HG03457 (cell line): ENCODE data around the gene CCDC47.

Source experiments
- ATAC-seq: cut with Tn5 transposase; IDR thresholded peaks from one replicate; pipeline ENCODE4 v1.9.1; 2021; ENCODE audit warnings: moderate number of reproducible peaks; ENCODE audit not compliant: unreplicated experiment

Gene CCDC47

DNA sequence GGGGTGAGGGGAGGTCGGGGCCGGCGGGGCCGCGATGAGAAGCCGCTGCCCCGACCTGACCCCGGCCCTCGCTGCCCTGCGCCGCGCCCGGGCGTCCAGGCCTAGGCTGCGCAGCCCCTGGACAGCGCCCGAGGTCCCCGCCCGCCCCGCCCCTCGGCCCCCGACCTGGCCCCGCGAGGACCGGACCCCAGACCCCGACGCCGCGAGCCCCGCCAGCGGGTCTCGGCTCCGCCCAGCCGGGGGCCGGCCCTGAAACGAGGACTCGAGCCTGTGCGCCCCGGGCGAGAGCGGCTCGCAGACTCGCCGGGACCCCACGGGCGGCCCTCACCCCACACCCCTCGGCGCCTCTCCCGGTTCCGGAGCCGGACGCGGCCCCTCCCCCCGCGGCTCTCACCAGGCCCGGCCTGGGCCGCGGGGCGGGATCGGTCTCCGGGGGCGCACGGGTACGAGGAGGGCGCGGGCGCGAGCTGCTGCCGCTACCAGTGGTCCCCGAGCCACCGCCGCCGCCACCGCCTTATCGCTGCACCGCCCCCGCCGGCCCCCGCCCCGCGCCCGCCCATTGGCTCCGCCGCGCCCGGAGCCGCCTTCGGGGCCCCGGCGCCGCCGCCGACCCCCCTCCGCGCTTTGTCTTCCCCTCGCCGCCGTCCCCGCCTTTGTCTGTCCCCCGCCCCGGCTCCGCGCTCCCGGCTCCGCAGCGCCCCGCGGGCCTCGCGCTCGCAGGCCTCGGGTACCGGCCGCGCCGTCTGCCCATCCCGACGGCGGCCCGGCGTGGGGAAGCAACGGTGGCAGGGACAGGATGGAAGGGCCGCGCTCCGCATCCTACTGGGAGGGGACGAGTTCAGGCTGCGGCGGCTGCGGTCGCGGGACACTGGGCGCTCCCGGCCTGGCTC is 73.5 kb downstream of the CCDC47 start, which contains the start of gene LIMD2:
TSS of gene LIMD2 (minus strand) at position 488 of the 890 bp plus-strand sequence. CDS start 827 bp downstream, outside the sequence.
- ATAC-seq = no peak

DNA sequence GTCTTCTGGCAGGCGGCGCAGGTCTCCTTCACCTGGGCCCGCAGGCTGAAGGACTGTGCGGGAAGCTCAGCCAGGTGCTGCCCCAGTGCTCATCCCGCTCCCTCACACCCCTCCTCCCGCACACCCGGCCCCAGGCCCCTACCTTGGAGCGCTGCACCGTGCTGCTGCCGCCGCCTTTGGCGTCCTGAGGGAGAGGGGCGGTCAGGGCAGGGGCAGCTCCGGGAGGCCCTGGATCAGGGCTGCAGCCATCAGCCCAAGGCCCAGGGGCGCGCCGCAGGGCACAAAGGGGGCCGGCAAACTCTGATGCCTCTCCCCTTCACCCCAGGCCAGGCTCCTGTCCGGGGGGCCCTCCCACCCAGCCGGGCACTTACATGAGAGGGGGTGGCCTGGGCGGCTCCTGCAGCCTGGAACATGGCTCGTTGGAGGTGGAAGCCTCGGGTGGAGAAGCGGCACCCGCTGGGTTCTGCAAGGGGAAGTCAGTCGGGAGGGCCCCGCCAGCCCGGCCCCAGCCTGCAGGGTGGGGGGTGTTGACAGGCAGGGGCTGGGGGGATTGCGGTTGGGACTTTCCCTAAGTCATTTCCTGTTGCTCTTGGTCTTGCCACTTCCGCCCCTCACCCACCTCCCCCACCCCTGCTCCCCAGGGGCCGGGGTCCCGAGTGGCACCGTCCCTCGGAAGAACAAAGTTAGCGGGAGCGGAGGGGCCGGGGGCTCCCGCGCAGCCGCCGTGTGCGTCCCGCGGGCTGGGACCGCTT is 74.3 kb downstream of the CCDC47 start:
- ATAC-seq = no peak

GRCh38 chr17:63698381-63698885 is 75.0 kb downstream of the CCDC47 start:
- ATAC-seq = no peak

- ATAC-seq = peak; percentile 27
Observed at GRCh38 chr17:63697341-63698286, 75.8 kb downstream of the CCDC47 start.

DNA sequence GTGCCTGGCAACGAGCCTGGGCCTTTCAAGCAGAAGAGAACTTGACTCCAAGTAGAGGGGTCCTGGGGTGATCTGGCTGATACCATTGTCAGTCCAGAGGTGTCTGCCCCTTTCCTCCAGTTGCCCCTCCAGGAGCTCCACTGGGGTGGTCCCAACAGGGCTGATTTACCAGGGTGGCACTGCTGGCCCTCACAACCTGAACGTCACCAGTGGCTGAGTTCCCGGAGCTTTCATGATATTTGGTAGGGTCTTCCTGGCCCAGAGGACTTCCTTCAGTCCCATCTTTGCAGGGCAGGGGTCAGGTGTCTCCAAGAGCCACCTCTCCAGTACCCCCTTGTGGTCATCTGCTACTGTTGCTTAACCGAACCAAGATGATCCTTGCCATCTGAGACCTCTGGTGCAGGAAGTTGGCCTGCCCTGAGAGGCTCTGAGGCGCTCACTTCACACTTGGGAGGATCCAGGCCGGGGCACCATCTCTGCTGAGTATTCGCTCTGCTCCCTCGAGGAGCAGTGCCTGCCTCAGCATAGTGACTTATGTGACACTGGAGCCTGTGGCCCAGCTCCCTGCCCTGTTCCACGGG is 76.9 kb downstream of the CCDC47 start:
- no peak for ATAC-seq

DNA sequence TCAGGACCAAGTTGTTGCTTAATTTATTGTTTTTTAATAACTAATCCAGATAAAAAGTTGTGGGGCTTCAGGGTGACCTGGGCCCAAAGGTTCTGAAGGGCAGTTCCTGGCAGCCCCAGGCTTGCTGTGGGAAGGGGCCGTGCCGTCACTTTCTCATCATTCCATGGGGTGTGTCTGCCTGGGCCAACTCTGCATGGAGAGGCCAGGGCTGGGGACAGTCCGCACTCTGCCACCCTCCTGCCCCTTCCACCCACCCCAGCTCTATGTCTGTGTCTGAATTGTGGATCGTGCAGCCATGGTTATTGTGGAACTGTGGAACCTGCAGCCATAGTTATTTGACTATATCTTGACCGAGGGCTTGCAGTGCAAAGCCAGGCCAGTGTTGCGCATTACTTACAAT is 77.5 kb downstream of the CCDC47 start:
- ATAC-seq = no peak
